Mucosa of gallbladder (tissue), 1 donor: ENCODE results near the gene PTPRN2. TPM values are rescaled to one million over a fixed set of nuclear protein-coding genes. Genes with fewer than 3 reads are reported as not detected.
A peak's percentile ranks its signal among the peaks of the same experiment; 100 is the strongest.
"Not testable (repeated sequence)": the region's sequence is repeated elsewhere in the genome, so short reads cannot be mapped to it uniquely, and the experiment has no call there.

ENCODE experiments used
- DNase-seq: peaks from one replicate; pipeline ENCODE4 v3.0.0-alpha.2; 2020; ENCODE audit warnings: low spot score
- total RNA-seq: library from RNA; stranded (reverse); gene quantifications from one replicate; pipeline ENCODE4 v1.2.1, GENCODE V29; 2021
- donor health status: DM: no; HTN: no; CAD: no.

The PTPRN2 gene
- total RNA-seq, 1 donor from 2014 or later, result 11.9 TPM

GRCh38 chr7:157703131-157703530 is 884.5 kb downstream of the PTPRN2 start:
- no peak for DNase-seq

DNA sequence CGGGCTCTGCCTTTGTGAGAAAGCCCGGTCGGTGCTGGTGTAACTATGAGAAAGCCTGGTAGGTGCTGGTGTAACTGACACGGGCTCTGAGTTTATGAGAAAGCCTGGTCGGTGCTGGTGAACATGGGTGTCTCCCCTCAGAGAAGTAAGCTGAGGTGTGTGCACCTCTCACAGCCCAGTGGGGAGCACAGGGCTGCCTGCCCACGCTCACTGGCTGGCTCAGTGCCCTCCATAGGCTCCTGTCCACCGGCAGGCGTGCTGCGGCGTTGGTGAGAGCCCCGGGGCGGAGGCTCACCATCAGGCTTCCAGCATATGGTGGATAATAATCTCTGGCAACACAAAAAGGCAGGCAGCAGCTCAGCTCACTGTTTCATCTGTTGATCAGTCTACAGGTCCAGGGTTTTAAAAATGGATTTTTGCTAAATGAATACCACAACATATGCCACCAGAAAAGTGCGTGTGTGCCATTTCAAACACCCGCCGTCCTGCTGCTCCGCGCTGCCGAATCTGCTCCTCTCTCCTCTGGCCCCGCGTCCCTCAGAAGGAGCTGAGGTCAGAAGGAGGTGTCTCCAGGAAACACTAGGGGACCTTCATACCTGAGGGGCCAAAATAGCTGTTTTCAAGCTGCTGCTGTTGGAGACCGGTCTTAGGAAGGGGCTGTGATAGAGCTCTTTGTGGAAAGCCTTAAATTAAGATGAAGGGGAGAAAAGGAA is 885.2 kb downstream of the PTPRN2 start:
- DNase-seq, result no peak

- not testable (repeated sequence) for DNase-seq
These were observed 886.0 kb downstream of the PTPRN2 start for GRCh38 chr7:157701395-157702180.

DNA sequence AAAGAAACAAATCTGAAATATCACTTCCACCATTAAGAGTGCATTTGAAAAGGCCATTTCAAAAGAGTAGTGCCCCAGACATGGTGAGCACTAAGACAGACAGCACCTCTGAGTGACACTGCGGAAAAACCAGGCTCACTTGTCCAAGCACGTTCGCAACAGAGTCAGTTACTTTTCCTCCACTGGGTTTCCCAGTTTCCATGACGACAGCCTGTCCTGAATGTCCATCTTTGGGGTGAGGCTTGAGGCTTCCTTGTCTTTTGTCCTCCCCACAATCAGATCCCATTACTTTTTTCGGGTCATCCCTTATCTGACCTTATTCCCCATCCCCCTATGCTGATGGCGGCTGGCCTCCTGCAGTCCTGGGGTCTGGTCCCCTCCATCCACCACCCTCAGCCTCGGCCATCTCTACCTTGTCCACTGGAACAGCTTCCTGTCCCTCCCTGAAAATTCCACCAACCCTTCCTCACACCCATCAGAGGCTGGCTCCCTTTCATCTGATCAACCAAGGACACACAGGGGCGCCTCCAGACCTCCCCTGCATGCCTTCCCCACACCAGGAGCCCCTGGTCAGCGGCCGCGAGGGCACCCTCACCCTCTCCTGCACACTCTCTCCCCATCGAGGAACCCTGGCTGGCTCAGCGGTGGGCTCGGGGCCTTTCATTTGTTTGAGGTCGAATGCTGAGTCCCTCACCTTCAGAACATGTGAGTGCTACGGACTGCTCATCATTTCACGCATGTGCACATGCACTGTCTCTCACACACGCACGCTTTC is 887.2 kb downstream of the PTPRN2 start:
- no peak for DNase-seq

- no peak for DNase-seq
These were observed 888.1 kb downstream of the PTPRN2 start for GRCh38 chr7:157699357-157700013.

DNA sequence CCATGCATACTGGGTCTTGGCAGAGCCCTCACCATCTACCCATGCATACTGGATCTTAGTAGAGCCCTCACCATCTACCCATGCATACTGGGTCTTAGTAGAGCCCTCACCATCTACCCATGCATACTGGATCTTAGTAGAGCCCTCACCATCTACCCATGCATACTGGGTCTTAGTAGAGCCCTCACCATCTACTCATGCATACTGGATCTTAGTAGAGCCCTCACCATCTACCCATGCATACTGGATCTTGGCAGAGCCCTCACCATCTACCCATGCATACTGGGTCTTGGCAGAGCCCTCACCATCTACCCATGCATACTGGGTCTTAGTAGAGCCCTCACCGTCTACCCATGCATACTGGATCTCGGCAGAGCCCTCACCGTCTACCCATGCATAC is 890.3 kb downstream of the PTPRN2 start:
- DNase-seq, result not testable (repeated sequence)

- DNase-seq, result not testable (repeated sequence)
These were observed 892.0 kb downstream of the PTPRN2 start for GRCh38 chr7:157695609-157696008.

DNA sequence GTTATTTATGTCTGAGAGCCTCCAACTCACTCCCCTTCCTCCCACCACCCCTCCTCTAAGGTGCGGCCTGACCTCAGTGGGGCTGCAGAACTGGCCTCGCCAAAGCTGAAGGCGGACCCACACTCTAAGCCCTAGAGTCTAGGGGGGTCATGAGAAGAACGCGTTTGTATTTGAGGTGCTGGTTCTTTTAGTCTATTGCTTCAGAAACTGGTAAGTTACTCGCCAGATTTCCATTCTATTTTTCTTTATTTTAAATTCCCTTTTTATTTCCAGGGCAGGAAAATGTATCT is 893.3 kb downstream of the PTPRN2 start:
- no peak for DNase-seq

DNA sequence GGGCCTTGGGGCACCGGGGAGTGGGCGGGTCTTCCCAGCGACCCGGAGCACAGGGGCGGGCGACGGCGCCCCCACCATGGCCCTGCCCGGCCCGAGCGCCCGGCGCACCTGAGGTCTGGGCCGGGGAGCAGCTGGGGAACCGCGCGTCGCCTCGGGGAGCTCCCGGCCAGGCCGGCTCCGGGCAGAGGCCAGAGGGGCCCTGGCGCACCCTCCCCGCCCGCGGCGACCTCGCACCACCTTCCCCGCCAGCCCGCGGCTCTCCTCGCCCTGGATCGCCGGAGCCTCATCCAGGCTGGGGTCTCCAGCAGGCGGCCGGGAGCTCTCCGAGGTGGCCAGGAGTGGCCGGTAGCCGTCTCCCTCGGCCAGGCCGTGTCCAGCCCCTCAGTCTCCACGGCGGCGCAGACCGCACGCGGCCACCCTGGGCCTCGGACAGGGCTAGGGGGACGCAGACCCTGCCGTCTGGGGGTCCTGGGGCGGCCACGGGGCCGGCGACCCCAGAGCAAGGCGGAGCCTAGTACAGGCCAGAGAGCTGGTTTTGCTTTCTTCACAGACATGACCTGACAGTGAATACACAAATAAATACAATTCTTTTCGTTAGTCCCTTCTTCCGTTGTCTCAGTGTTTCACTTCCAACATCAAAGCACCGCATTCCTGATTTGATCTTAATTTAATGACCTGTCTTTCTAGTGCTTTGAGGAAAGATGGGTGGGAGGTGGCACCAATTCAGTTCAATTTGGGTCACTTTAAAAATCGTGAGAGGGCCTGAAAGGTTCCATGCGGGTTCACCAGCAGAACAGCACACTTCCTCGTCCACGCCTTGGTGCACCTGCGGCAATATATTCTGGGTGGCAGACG is 893.9 kb downstream of the PTPRN2 start:
- DNase-seq, result no peak

GRCh38 chr7:157693071-157693520 is 894.5 kb downstream of the PTPRN2 start:
- no peak for DNase-seq

- DNase-seq, result no peak
These were observed 895.1 kb downstream of the PTPRN2 start for GRCh38 chr7:157692460-157693011.

GRCh38 chr7:157691586-157692459 is 895.8 kb downstream of the PTPRN2 start:
- DNase-seq, result no peak

- DNase-seq, result peak; percentile 51
These were observed 896.6 kb downstream of the PTPRN2 start for GRCh38 chr7:157690833-157691585.

GRCh38 chr7:157690058-157690832 is 897.4 kb downstream of the PTPRN2 start:
- DNase-seq, result no peak

DNA sequence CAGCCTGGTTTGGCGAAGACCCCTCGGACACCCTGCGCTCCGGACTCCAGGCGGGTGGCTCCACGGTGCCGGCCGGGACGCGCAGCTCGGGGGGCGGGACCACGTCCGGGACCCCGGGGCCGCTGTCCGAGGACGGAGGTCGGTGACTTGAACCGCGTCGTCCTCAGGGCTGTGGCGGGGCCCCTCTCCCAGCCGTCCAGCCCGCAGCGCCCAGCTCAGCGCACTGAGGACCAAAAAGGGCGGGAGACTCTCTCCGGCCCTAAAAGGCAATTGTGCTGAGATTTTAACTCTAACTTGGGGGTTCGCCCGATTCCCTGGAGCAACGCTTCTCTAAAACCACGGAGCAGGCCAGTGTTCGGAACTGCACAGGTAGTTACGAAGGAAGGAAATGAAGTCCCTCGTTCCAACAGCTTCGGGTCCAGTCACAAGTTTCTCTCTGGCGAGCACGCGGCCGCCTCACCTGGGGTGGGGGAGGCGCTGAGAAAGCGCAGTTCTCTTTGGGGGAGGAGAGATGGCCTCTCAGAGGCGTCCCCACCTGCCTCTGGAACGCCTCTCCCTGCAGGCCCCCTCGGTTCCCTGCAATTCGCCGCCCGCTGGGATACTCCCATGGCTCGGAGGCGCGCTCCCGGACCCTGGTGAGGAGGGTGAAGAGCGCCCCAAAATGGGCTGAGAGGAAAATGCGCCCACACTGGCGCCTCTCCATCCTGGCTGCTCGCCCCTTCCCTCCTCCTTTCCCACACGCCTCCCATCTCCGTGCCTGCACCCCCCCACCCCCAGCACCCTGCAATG is 898.2 kb downstream of the PTPRN2 start:
- no peak for DNase-seq

GRCh38 chr7:157688533-157689268 is 898.9 kb downstream of the PTPRN2 start:
- no peak for DNase-seq
